NCI-H226 (cell line): ENCODE results near the gene MATN4.
"Not testable (repeated sequence)": the region's sequence is repeated elsewhere in the genome, so short reads cannot be mapped to it uniquely, and the experiment has no call there.

Experiments
- DNase-seq: peaks from one replicate; pipeline ENCODE4 v3.0.0-alpha.2; 2015

Gene MATN4

GRCh38 chr20:45308117-45308778 lies at the start of gene MATN4:
Gene MATN4, minus strand, starts transcription at chr20:45308299. Its CDS starts 2,717 bp downstream, at chr20:45305582.
- no peak for DNase-seq

GRCh38 chr20:45355209-45356084 lies 47.3 kb upstream of the MATN4 start:
- peak; percentile 59 for DNase-seq

GRCh38 chr20:45354423-45355208 lies 46.5 kb upstream of the MATN4 start:
- DNase-seq = no peak

- DNase-seq = no peak
Measured at GRCh38 chr20:45353746-45354145, 45.6 kb upstream of the MATN4 start.

- no peak for DNase-seq
Measured at GRCh38 chr20:45352729-45353128, 44.6 kb upstream of the MATN4 start.

GRCh38 chr20:45350795-45351194 lies 42.7 kb upstream of the MATN4 start:
- DNase-seq = not testable (repeated sequence)

- DNase-seq = no peak
Measured at GRCh38 chr20:45350217-45350616, 42.1 kb upstream of the MATN4 start.

- DNase-seq = peak; percentile 74
Measured at GRCh38 chr20:45347936-45348778, 40.1 kb upstream of the MATN4 start, which contains the start of gene SDC4. Gene SDC4, minus strand, starts transcription at chr20:45348424. Its CDS starts 40 bp downstream, at chr20:45348384.

- DNase-seq = no peak
Measured at GRCh38 chr20:45347297-45347935, 39.3 kb upstream of the MATN4 start.

GRCh38 chr20:45346851-45347250 lies 38.8 kb upstream of the MATN4 start:
- no peak for DNase-seq

GRCh38 chr20:45346291-45346718 lies 38.2 kb upstream of the MATN4 start:
- DNase-seq = no peak

GRCh38 chr20:45345104-45345936 lies 37.2 kb upstream of the MATN4 start:
- DNase-seq = no peak

- peak; percentile 85 for DNase-seq
Measured at GRCh38 chr20:45344168-45344860, 36.2 kb upstream of the MATN4 start.

GRCh38 chr20:45343532-45344167 lies 35.6 kb upstream of the MATN4 start:
- no peak for DNase-seq

- DNase-seq = no peak
Measured at GRCh38 chr20:45342855-45343531, 34.9 kb upstream of the MATN4 start.

GRCh38 chr20:45341939-45342854 lies 34.1 kb upstream of the MATN4 start:
- peak; percentile 88 for DNase-seq

- DNase-seq = no peak
Measured at GRCh38 chr20:45341579-45341938, 33.5 kb upstream of the MATN4 start.

GRCh38 chr20:45340951-45341350 lies 32.9 kb upstream of the MATN4 start:
- no peak for DNase-seq
